Measurements from ENCODE around the gene CLINT1.
A peak's percentile ranks its signal among the peaks of the same experiment; 100 is the strongest.

GRCh38 chr5:157855404-157855994 is 3.4 kb downstream of the CLINT1 start:
- peak; percentile 57 for TF ChIP-seq CTCF (IDR thresholded peaks at IDR 0.05; ENCODE audit: low read length)
- TF ChIP-seq EZH2 (IDR thresholded peaks at IDR 0.05; ENCODE audit: borderline replicate concordance, low read length): no peak

Measured in OCI-LY1 (cell line).